Stimulated activated CD4-positive, alpha-beta T cell treated with anti-CD3 and anti-CD28 coated beads, TNF-alpha, amount 100 ng/mL, for 1 hour (primary cell): ENCODE results near the gene SRC.

Experiments
- DNase-seq, 3 donors: peaks; one replicate each; pipeline ENCODE4 v3.0.0-alpha.2; 2020; ENCODE audit warnings: low read depth in 3 of 3, low spot score in 1 of 3

SRC gene

GRCh38 chr20:37408302-37409193, 62.6 kb downstream of the SRC start:
- no peak for DNase-seq

- DNase-seq = no peak
Observed at GRCh38 chr20:37411408-37412219, 65.7 kb downstream of the SRC start.

GRCh38 chr20:37413023-37413334, 67.0 kb downstream of the SRC start:
- no peak for DNase-seq

GRCh38 chr20:37413379-37413778, 67.4 kb downstream of the SRC start:
- no peak for DNase-seq

GRCh38 chr20:37414224-37415035, 68.5 kb downstream of the SRC start:
- no peak for DNase-seq

GRCh38 chr20:37415118-37416085, 69.5 kb downstream of the SRC start:
- DNase-seq = no peak

GRCh38 chr20:37416100-37416847, 70.3 kb downstream of the SRC start:
- DNase-seq = no peak

- no peak for DNase-seq
Observed at GRCh38 chr20:37416848-37417616, 71.1 kb downstream of the SRC start.

GRCh38 chr20:37417617-37418467, 71.9 kb downstream of the SRC start:
- no peak for DNase-seq

GRCh38 chr20:37418591-37419109, 72.7 kb downstream of the SRC start:
- no peak for DNase-seq

- no peak for DNase-seq
Observed at GRCh38 chr20:37419307-37419706, 73.4 kb downstream of the SRC start.

GRCh38 chr20:37419774-37420542, 74.0 kb downstream of the SRC start:
- DNase-seq = no peak

- DNase-seq = no peak
Observed at GRCh38 chr20:37420610-37421009, 74.7 kb downstream of the SRC start.

GRCh38 chr20:37421060-37421905, 75.3 kb downstream of the SRC start:
- no peak for DNase-seq

- no peak for DNase-seq
Observed at GRCh38 chr20:37421988-37422387, 76.0 kb downstream of the SRC start.

- DNase-seq = no peak
Observed at GRCh38 chr20:37422791-37423286, 76.9 kb downstream of the SRC start.
